Kasumi-1 (cell line): ENCODE data around the gene MTPN.

Source experiments
- DNase-seq, 2 experiments: peaks; one replicate each; lab custom pipeline; 2025; lab: John Stamatoyannopoulos, UW

MTPN gene

DNA sequence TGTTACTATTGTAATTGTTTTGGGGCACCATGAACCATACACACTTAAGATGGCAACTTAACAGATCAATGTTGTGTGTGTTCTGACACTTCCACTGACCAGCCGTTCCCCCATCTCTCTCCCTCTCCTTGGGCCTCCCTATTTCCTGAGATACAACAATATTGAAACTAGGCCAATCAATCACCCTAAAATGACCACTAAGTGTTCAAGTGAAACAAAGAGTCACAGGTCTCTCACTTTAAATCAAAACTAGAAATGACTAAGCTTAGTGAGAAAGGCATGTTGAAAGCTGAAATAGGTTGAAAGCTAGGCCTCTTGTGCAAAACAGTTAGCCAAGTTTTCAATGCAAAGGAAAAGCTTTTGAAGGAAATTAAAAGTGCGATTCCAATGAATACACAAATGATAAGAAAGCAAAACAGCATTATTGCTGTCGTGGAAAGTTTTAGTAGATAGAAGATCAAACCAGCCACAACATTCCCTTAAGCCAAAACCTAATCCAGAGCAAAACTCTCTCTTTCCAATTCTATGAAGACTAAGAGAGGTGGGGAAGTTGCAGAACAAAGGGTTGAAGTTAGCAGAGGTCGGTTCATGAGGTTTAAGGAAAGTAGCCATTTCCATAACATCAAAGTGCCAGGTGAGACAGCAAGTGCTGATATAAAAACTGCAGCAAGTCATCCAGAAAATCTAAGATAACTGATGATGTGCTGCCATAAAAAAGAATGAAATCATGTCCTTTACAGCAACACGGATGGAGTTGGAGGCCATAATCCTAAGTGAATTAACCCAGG, 90.6 kb downstream of the MTPN start:
- no peak for DNase-seq

DNA sequence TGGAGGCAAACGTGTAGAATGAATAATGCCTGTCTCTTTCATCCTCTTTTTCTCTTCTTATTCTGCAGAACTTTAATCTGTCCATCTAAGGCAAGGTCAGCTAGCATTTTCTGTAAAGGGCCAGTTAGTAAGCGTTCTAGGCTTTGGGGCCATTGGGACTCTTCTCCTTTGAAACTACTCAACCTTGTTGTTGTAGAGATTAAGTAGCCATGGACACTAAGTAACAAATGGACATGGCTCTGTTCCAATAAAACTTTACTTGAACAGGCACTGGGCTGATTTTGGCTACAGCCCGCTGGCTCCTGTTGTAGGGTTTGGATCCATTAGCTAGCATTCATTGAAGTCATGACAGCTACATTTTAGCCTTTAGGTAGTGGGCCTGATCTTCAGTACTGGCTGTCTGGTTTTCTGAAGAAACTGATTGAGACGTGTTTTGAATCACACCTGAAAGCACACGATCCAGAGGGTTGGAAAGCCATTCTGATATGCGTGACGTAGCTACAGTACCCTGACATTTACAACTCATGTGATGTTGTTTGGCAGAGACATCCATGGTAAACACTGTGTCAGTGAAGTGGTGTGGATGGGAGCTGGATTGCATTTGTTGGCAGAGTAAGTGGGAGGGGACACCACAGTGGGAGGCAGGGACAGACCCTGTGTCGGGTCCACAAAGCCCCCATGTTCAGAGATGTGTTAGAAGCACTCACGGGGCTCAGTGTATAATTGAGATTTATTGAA, 92.5 kb downstream of the MTPN start:
- DNase-seq, result no peak

- no peak for DNase-seq
These were observed 97.9 kb downstream of the MTPN start for GRCh38 chr7:135879233-135879632.

- no peak for DNase-seq
These were observed 98.9 kb downstream of the MTPN start for GRCh38 chr7:135878284-135878683.

DNA sequence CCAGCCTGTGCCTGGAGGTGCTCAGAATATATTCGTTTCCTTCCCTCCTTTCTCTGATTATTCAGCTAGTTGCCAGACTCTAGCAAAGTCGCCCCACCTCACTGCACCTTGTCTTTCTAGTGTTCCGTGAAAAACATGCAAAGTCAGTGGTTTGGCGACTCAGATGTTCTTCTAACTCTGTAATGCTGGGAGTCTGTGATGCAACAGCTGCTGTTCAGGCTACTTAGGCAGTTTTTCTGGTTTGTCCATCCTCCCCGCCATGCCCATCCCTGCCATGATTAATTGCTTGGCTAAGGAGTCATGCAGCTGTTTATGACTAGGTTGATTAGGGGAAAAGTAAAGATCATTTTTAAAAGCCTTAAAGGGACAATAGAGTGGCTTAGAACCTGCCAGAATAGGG, 99.4 kb downstream of the MTPN start:
- DNase-seq, result no peak
